HCT116 (cell line): ENCODE data around the gene MAML2. TPM values are rescaled to one million over a fixed set of nuclear protein-coding genes. Genes with fewer than 3 reads are reported as not detected.

ENCODE experiments used
- ATAC-seq: fragments of 200-7000 bp; cut with Tn5 transposase; 2 replicates; pipeline ENCODE4 v1.9.1; 2020; ENCODE audit warnings: mild to moderate bottlenecking, moderate library complexity
- BruUV-seq: library from RNA; stranded (reverse); fragments of 400-500 nt; replicated peaks from 2 replicates; lab custom pipeline; 2021; lab: Mats Ljungman, UMichigan
- CTCF ChIA-PET: fragments of 300-600 bp; sonication (Branson Sonifier 250); formaldehyde crosslinking; loops from one replicate; lab custom pipeline; 2021; ENCODE audit warnings: antibody characterized with exemption; lab: Charles Lee
- POLR2A ChIA-PET: fragments of 300-600, 350-600 bp; sonication (Branson Sonifier 250); formaldehyde crosslinking; loops from one replicate; lab custom pipeline; 2021; ENCODE audit warnings: antibody characterized with exemption; lab: Charles Lee
- RAD21 ChIA-PET, 2 experiments: fragments of 300-600 bp; sonication (Branson Sonifier 250); formaldehyde crosslinking; loops; one replicate each; lab custom pipeline; 2023; ENCODE audit warnings: low total read pairs in 2 of 2; ENCODE audit not compliant: uncharacterized antibody in 2 of 2, unreplicated experiment in 2 of 2, low non-redundant PET in 1 of 2; lab: Charles Lee
- DNase-seq: peaks from one replicate; pipeline ENCODE4 v3.0.0-alpha.2; 2010; ENCODE audit warnings: low read depth, low spot score
- H2AFZ ChIP-seq: fragments of 200-600 bp; shearing (Covaris generic), sonication (generic); 2 replicates; pipeline ENCODE4 v1.6.1; 2017; ENCODE audit warnings: low read depth, mixed run types, mixed read lengths, antibody characterized with exemption, low read length; ENCODE audit not compliant: poor library complexity, severe bottlenecking
- H3K27ac ChIP-seq: 2 replicates; pipeline ENCODE4 v1.5.1; 2012; ENCODE audit warnings: low read depth, low read length
- H3K27me3 ChIP-seq: fragments of 200-600 bp; sonication (generic); 2 replicates; pipeline ENCODE4 v1.6.1; 2016; ENCODE audit warnings: mixed run types, low read length, mixed read lengths; ENCODE audit not compliant: insufficient read depth
- H3K36me3 ChIP-seq, 2 experiments: fragments of 200-500 bp in 1 of 2; fragments of 200-600 bp in 1 of 2; sonication (Bioruptor generic) in 1 of 2; sonication (generic) in 1 of 2; 2 replicates each; pipeline versions ENCODE4 v1.5.1 to v1.6.1; 2014 to 2016; ENCODE audit warnings: low read length in 2 of 2, inconsistent platforms in 1 of 2, mixed read lengths in 1 of 2, mixed run types in 1 of 2; ENCODE audit not compliant: insufficient read depth in 2 of 2, control insufficient read depth in 1 of 2
- H3K4me1 ChIP-seq, 2 experiments: fragments of 200-600 bp in 1 of 2; sonication (generic) in 1 of 2; 2 replicates each; pipeline versions ENCODE4 v1.5.1 to v1.6.1; 2012 to 2017; ENCODE audit warnings: low read length in 2 of 2, inconsistent platforms in 1 of 2, mild to moderate bottlenecking in 1 of 2, mixed read lengths in 1 of 2, mixed run types in 1 of 2, moderate library complexity in 1 of 2; ENCODE audit not compliant: insufficient read depth in 2 of 2, control insufficient read depth in 1 of 2
- H3K4me2 ChIP-seq: fragments of 200-600 bp; sonication (generic); 2 replicates; pipeline ENCODE4 v1.6.1; 2017; ENCODE audit warnings: mixed run types, low read length, mixed read lengths
- H3K4me3 ChIP-seq, 2 experiments: fragments of 200-600 bp in 1 of 2; sonication (generic) in 1 of 2; replicated peaks in 1 of 2; 2 replicates each; pipeline ENCODE4 v1.5.1; 2011 to 2016; ENCODE audit warnings: low read length in 2 of 2, control low read depth in 1 of 2, low read depth in 1 of 2, mild to moderate bottlenecking in 1 of 2, mixed read lengths in 1 of 2, mixed run types in 1 of 2
- H3K79me2 ChIP-seq: fragments of 200-600 bp; sonication (generic); 2 replicates; pipeline ENCODE4 v1.6.1; 2017; ENCODE audit warnings: mild to moderate bottlenecking, mixed run types, low read length, moderate library complexity, mixed read lengths; ENCODE audit not compliant: insufficient read depth
- H3K9ac ChIP-seq: fragments of 200-600 bp; sonication (generic); 2 replicates; pipeline ENCODE4 v1.6.1; 2016; ENCODE audit warnings: low read length, mixed read lengths
- H3K9me2 ChIP-seq: fragments of 200-600 bp; sonication (generic), shearing (Covaris generic); 2 replicates; pipeline ENCODE4 v1.6.1; 2017; ENCODE audit warnings: mixed run types, mild to moderate bottlenecking, moderate library complexity; ENCODE audit not compliant: insufficient read depth
- H3K9me3 ChIP-seq, 2 experiments: fragments of 200-500 bp in 1 of 2; fragments of 200-600 bp in 1 of 2; sonication (Bioruptor generic) in 1 of 2; sonication (generic) in 1 of 2; 2 replicates each; pipeline ENCODE4 v1.6.1; 2014 to 2017; ENCODE audit warnings: low read length in 2 of 2, mixed read lengths in 2 of 2, inconsistent platforms in 1 of 2, low read depth in 1 of 2, mild to moderate bottlenecking in 1 of 2, mixed run types in 1 of 2, moderate library complexity in 1 of 2; ENCODE audit not compliant: control insufficient read depth in 1 of 2, insufficient read depth in 1 of 2
- H4K20me1 ChIP-seq: fragments of 200-600 bp; sonication (generic), shearing (Covaris generic); 2 replicates; pipeline ENCODE4 v1.6.1; 2017; ENCODE audit warnings: mixed run types, mild to moderate bottlenecking, moderate library complexity; ENCODE audit not compliant: insufficient read depth
- CBX3 ChIP-seq: IDR thresholded peaks from 2 replicates; pipeline ENCODE4 v1.6.1; 2012; ENCODE audit warnings: low read depth
- CEBPB ChIP-seq: IDR thresholded peaks from 2 replicates; pipeline ENCODE4 v1.6.1; 2012; ENCODE audit warnings: low read depth
- EGR1 ChIP-seq: IDR thresholded peaks from 2 replicates; pipeline ENCODE4 v1.6.1; 2012; ENCODE audit warnings: low read depth
- ELF1 ChIP-seq: IDR thresholded peaks from 2 replicates; pipeline ENCODE4 v1.6.1; 2012; ENCODE audit warnings: low read depth, borderline replicate concordance
- EZH2 ChIP-seq: fragments of 200-600 bp; sonication (generic); IDR thresholded peaks from 2 replicates; pipeline ENCODE4 v1.6.1; 2017; ENCODE audit warnings: antibody characterized with exemption, mixed run types
- EZH2phosphoT487 ChIP-seq: fragments of 200-600 bp; IDR thresholded peaks from 2 replicates; pipeline ENCODE4 v1.6.1; 2018; ENCODE audit warnings: antibody characterized with exemption, borderline replicate concordance
- FOSL1 ChIP-seq: IDR thresholded peaks from 2 replicates; pipeline ENCODE4 v1.6.1; 2012; ENCODE audit warnings: low read depth
- JUND ChIP-seq: IDR thresholded peaks from 2 replicates; pipeline ENCODE4 v1.6.1; 2012
- MAX ChIP-seq: IDR thresholded peaks from 2 replicates; pipeline ENCODE4 v1.6.1; 2012
- POLR2A ChIP-seq: IDR thresholded peaks from 2 replicates; pipeline ENCODE4 v1.7.0; 2011; ENCODE audit warnings: borderline replicate concordance; ENCODE audit not compliant: insufficient read depth, insufficient read length; ENCODE audit errors: extremely low read depth
- RAD21 ChIP-seq: IDR thresholded peaks from 2 replicates; pipeline ENCODE4 v1.6.1; 2012; ENCODE audit warnings: low read depth, mild to moderate bottlenecking
- REST ChIP-seq: IDR thresholded peaks from 2 replicates; pipeline ENCODE4 v1.6.1; 2012; ENCODE audit warnings: low read depth
- SIN3A ChIP-seq: IDR thresholded peaks from 2 replicates; pipeline ENCODE4 v1.6.1; 2012; ENCODE audit warnings: low read depth
- SP1 ChIP-seq: IDR thresholded peaks from 2 replicates; pipeline ENCODE4 v1.6.1; 2012; ENCODE audit warnings: low read depth
- SRF ChIP-seq: IDR thresholded peaks from 2 replicates; pipeline ENCODE4 v1.6.1; 2012; ENCODE audit warnings: low read depth
- TCF7L2 ChIP-seq: IDR thresholded peaks from 2 replicates; pipeline ENCODE4 v1.7.0; 2011; ENCODE audit warnings: borderline replicate concordance, inconsistent platforms; ENCODE audit not compliant: insufficient read depth, insufficient read length; ENCODE audit errors: extremely low read depth
- ZBTB33 ChIP-seq: IDR thresholded peaks from 2 replicates; pipeline ENCODE4 v1.6.1; 2011; ENCODE audit warnings: mild to moderate bottlenecking, low read length, moderate library complexity; ENCODE audit not compliant: insufficient replicate concordance; ENCODE audit errors: extremely low read depth
- ZFX ChIP-seq: fragments of 450-650 bp; IDR thresholded peaks from 2 replicates; pipeline ENCODE4 v1.6.1; 2017
- intact Hi-C: fragments of 100-400 bp; cut with micrococcal nuclease; formaldehyde crosslinking; loops from 2 replicates; pipeline ENCODE4 v1.10.0; 2022
- total RNA-seq: library from RNA; stranded (reverse); gene quantifications from one replicate; pipeline ENCODE4 v1.2.1, GENCODE V29; 2021; ENCODE audit not compliant: unreplicated experiment

Gene MAML2
- total RNA-seq, 1 experiment from 2014 or later, result 2.6 TPM

- Histone ChIP-seq H3K4me1 (no peaks in the 10 kb centered on the region), H3K4me3 (no peak overlapping the region), H3K27ac (no peak overlapping the region), H2AFZ (no peak overlapping the region), H3K9me2 (0 out of 2 replicates have a peak, but pooled peaks cover 3% of the 10 kb centered on the region), H3K27me3 (no peaks in the 10 kb centered on the region), H3K9ac (no peak overlapping the region), H3K79me2 (no peaks in the 10 kb centered on the region), H3K4me2 (no peak overlapping the region), H3K9me3 (no peaks in the 10 kb centered on the region), H3K36me3 (no peaks in the 10 kb centered on the region), H4K20me1 (no peaks in the 10 kb centered on the region)
- ChIA-PET CTCF (no interaction called here), POLR2A (no interaction called here), RAD21 (no interaction called here)
- no peak for ATAC-seq
- no TSS peak for BruUV-seq
- intact Hi-C loops, result no loop called here
- no peak for TF ChIP-seq MAX
- TF ChIP-seq ELF1, result no peak
- no peak for TF ChIP-seq POLR2A
- no peak for TF ChIP-seq ZBTB33
- no peak for TF ChIP-seq EZH2phosphoT487
- TF ChIP-seq CEBPB, result no peak
- no peak for TF ChIP-seq SRF
- no peak for TF ChIP-seq CBX3
- TF ChIP-seq JUND, result no peak
- TF ChIP-seq TCF7L2, result no peak
- TF ChIP-seq EZH2, result no peak
- TF ChIP-seq SP1, result no peak
- TF ChIP-seq FOSL1, result no peak
- no peak for TF ChIP-seq ZFX
- no peak for TF ChIP-seq SIN3A
- TF ChIP-seq RAD21, result no peak
- no peak for TF ChIP-seq REST
- TF ChIP-seq EGR1, result no peak
- no peak for DNase-seq
Measured at GRCh38 chr11:96004862-96005261, 338.1 kb downstream of the MAML2 start.
